NCI-H446 (cell line): ENCODE data around the gene PTPN2.

ENCODE experiments used
- DNase-seq, 2 experiments: peaks; one replicate each; lab custom pipeline; 2025; lab: John Stamatoyannopoulos, UW

Gene PTPN2

DNA sequence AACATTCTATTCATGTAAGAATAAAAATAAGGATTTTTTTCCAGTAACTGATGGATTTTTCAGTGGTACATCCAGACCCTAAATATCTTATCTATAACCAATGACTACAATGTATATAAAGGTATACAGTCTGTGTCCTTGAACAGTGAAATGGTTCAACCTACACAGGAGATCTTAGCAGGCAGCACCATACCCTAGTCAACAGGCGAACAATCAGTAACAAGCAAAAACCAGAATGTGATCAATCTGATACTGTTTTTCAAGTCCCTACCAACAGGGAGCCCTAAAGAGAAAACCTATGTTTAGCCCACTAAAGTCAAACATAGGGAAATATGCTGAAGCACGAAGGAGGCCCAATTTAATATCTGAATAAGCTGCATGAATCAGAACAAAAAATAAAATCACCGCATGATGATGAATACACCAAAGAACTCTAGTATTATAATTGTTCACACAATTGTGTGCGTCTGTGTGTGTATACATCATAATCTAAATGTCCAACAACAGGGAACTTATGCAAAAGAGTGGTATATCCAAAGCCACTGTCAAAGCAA lies 26.0 kb downstream of the PTPN2 start:
- no peak for DNase-seq

DNA sequence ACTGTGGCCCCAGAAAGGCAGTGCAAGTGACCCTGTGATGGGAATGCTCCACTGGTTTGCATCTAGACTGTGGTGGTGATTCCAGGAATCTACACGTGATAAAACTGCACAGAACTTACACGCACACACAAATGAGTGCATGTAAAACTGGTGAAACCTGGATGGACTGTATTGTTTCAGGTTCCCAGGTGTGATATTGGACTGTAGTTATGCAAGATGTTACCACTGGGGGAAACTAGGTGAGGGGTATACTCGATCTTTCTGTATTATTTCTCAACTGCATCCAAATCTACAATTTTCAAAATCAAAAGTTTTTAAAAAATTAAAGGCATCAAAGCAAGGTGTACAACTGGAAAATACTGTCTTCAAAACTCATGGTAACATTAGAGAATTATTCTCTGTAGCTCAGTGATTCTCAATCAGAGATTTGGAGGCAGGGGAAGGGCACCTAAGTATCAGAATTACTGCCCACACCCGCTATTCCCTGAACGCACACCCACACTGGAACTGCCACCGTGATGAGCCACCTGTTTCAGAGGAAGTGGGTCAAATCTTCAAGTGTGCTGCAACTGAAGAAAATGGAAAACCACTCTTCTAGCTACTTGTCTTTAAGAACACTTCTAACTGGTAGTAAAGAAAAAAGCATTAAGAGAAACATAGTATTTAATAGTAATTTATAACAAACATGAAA lies 26.7 kb downstream of the PTPN2 start:
- no peak for DNase-seq

DNA sequence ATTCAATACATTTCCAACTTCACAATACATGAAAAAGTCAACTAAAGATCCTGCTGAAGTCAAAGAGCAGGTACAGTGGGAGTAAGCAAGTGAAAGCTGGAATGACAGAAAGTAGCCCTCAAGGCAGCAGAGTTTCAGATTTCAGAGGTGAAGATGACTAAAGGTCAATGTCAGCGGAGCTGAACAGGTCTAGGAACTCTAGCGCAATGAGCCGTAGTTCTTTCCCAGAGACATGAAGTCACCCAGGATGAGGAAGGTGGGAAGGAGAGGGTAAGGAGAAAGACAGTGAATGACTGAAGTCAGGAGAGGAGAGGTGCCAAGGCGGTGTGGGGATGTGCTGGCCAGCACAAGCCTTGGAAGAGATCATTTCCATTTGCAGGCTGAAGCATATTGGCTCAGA lies 28.1 kb downstream of the PTPN2 start:
- DNase-seq: no peak

- DNase-seq: no peak
Measured at GRCh38 chr18:12852566-12853315, 31.3 kb downstream of the PTPN2 start.

- no peak for DNase-seq
Measured at GRCh38 chr18:12851716-12852115, 32.3 kb downstream of the PTPN2 start.

DNA sequence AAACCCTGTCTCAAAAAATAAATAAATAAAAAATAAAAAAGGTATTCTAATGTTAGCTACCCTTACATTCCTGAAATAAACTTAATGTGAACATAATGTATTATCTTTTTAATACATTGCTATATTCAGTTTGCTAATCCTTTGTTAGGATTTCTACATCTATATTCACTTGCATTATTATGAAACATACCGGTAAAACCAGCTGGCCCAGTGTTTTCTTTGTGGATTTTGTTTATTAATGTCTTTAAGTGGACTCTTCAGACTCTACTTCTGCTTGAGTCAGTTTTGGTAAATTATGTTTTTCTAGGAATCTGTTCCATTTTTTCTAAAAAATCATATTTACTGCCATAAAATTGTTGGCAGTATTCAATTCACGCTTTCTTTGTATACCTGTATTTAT lies 34.5 kb downstream of the PTPN2 start:
- no peak for DNase-seq

DNA sequence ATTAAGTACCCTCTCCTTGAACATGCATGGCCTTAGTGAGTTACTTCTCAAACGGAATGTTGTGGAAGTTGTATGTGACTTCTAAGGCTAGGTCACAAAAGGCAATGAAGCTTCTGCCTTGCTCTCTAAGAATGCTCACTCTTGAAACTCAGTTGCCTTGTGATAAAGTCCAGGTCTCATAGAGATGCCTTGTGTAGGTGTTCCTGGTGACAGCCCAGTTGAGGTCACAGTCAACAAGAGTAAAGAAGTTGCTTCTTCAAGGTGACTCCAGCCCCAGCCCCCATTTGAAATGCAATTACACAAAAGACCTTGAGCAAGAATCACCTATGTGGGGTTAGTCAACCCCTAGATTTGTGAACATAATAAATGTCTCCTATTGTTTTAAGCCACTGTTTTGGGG lies 35.6 kb downstream of the PTPN2 start:
- DNase-seq: no peak

DNA sequence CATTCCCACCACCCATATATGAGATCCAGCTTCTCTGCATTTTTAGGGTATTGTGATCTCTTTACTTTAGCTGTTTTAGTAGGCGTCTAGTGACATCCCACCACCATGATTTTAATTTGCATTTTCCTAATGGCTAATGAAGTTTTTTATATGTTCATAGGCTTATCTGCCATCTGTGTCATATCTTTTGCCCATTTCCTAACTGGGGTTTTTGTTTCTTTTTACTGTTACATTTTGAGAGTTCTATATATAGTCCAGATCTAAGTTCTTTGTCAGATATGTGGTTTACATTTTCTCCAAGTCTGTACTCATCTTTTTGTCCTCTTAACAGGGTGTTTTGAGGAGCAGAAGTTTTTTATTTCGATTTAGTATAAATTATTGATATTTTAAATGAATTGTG lies 39.6 kb downstream of the PTPN2 start:
- no peak for DNase-seq

GRCh38 chr18:12843420-12844350 lies 40.4 kb downstream of the PTPN2 start:
- DNase-seq: no peak

GRCh38 chr18:12842459-12843380 lies 41.3 kb downstream of the PTPN2 start:
- DNase-seq: no peak

GRCh38 chr18:12841070-12841469 lies 43.0 kb downstream of the PTPN2 start:
- DNase-seq: no peak

- no peak for DNase-seq
Measured at GRCh38 chr18:12840382-12840781, 43.7 kb downstream of the PTPN2 start.

GRCh38 chr18:12839526-12840196 lies 44.4 kb downstream of the PTPN2 start:
- DNase-seq: no peak

- DNase-seq: no peak
Measured at GRCh38 chr18:12839057-12839525, 44.9 kb downstream of the PTPN2 start.

DNA sequence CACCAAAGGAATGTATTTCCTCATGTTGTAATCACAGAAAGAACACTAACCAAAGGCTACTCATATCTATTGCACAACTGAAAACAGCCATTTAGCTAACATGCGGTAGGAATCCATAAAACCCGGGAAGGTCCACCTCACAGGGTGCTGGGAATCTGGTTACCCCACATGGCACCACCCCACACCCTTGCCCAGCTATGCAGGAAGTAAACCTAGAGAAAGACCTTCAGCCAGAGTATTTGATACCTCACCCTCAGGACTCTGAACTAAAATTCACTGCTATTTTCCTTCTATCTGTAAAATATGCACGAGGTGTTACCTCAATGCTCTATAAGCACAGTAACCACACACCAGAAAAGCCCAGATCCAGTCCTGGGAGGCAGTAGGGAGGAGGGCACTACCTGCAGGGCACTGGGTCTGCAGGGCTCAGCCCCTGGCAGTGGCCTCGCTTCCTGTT lies 45.8 kb downstream of the PTPN2 start:
- no peak for DNase-seq

DNA sequence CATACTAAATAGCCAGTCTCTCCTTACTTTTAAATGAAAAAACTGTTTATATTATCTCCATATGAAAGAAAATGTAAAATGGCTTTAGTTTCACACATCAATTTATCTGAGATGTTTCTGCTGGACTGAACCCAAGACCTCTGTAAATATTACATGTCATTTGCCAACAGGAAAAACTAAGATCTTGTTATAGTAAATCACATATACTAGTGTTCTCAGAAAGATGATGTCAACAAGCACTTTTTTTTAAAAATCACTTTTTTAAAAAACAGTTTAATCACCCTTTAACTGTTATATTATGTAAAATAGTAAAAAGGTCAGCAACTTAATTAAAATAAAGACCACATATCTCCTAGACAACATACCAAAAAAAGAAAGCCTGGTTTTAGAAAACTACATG lies 46.3 kb downstream of the PTPN2 start:
- DNase-seq: no peak

GRCh38 chr18:12836551-12836950 lies 47.5 kb downstream of the PTPN2 start:
- DNase-seq: no peak

GRCh38 chr18:12828116-12829051 lies 55.7 kb downstream of the PTPN2 start:
- DNase-seq: no peak

- no peak for DNase-seq
Measured at GRCh38 chr18:12827588-12827987, 56.4 kb downstream of the PTPN2 start.
